SK-N-SH (cell line): ENCODE measurements around the gene NCBP3. TPM values are rescaled to one million over a fixed set of nuclear protein-coding genes. Genes with fewer than 3 reads are reported as not detected.

Experiments
- CTCF ChIA-PET: fragments of 300-600, 350-600 bp; formaldehyde crosslinking; extraction: SDS; loops from one replicate; lab custom pipeline; 2021; lab: Yijun Ruan, JAX
- POLR2A ChIA-PET: fragments of 350-600 bp; sonication (Branson Sonifier 250); formaldehyde crosslinking; extraction: SDS; loops from one replicate; lab custom pipeline; 2020; ENCODE audit warnings: antibody characterized with exemption, inconsistent platforms; lab: Yijun Ruan, JAX
- DNase-seq: peaks from one replicate; pipeline ENCODE4 v3.0.0; 2012
- H2AFZ ChIP-seq: fragments of 200-600 bp; sonication (generic); 2 replicates; pipeline ENCODE4 v1.8.1; 2016; ENCODE audit warnings: antibody characterized with exemption, mild to moderate bottlenecking, low read depth
- H3F3A ChIP-seq: fragments of 200-600 bp; sonication (generic); replicated peaks from 2 replicates; pipeline ENCODE3; 2016; ENCODE audit warnings: antibody characterized with exemption, mild to moderate bottlenecking; ENCODE audit not compliant: insufficient read depth
- H3K27ac ChIP-seq, 2 experiments: fragments of 200-500 bp in 1 of 2; fragments of 200-600 bp in 1 of 2; sonication (Bioruptor generic) in 1 of 2; sonication (generic), shearing (Covaris generic) in 1 of 2; 2 replicates each; pipeline versions ENCODE4 v1.5.1 to v1.6.1; 2014 to 2016; ENCODE audit warnings: low read depth in 2 of 2, inconsistent platforms in 1 of 2, low read length in 1 of 2, mild to moderate bottlenecking in 1 of 2, mixed read lengths in 1 of 2
- H3K27me3 ChIP-seq: fragments of 200-600 bp; sonication (generic), shearing (Covaris generic); 2 replicates; pipeline ENCODE4 v1.6.1; 2016; ENCODE audit warnings: mixed run types; ENCODE audit not compliant: insufficient read depth
- H3K36me3 ChIP-seq, 2 experiments: fragments of 200-500 bp in 1 of 2; fragments of 200-600 bp in 1 of 2; sonication (Bioruptor generic) in 1 of 2; sonication (generic) in 1 of 2; replicated peaks in 1 of 2; 2 replicates each; pipeline versions ENCODE3 to v1.5.1; 2014 to 2016; ENCODE audit warnings: low read length in 1 of 2, mild to moderate bottlenecking in 1 of 2; ENCODE audit not compliant: insufficient read depth in 2 of 2, control insufficient read depth in 1 of 2
- H3K4me1 ChIP-seq, 2 experiments: fragments of 200-500 bp in 1 of 2; fragments of 200-600 bp in 1 of 2; sonication (Bioruptor generic) in 1 of 2; sonication (generic), shearing (Covaris generic) in 1 of 2; 2 replicates each; pipeline versions ENCODE4 v1.5.1 to v1.6.1; 2014 to 2016; ENCODE audit warnings: low read depth in 1 of 2, low read length in 1 of 2, mixed run types in 1 of 2; ENCODE audit not compliant: insufficient read depth in 2 of 2, control insufficient read depth in 1 of 2
- H3K4me2 ChIP-seq: fragments of 200-600 bp; sonication (generic), shearing (Covaris generic); 2 replicates; pipeline ENCODE4 v1.6.1; 2017; ENCODE audit warnings: mixed run types
- H3K4me3 ChIP-seq, 2 experiments: fragments of 200-500 bp in 1 of 2; fragments of 200-600 bp in 1 of 2; sonication (Bioruptor generic) in 1 of 2; sonication (generic), shearing (Covaris generic) in 1 of 2; 2 replicates each; pipeline versions ENCODE4 v1.5.1 to v1.8.1; 2014 to 2016; ENCODE audit warnings: low read depth in 2 of 2, inconsistent platforms in 1 of 2, low read length in 1 of 2, mild to moderate bottlenecking in 1 of 2, mixed read lengths in 1 of 2, moderate library complexity in 1 of 2
- H3K79me2 ChIP-seq: fragments of 200-600 bp; sonication (generic); 2 replicates; pipeline ENCODE4 v1.8.1; 2017; ENCODE audit warnings: mild to moderate bottlenecking; ENCODE audit not compliant: insufficient read depth
- H3K9ac ChIP-seq: fragments of 200-600 bp; sonication (generic); 2 replicates; pipeline ENCODE4 v1.6.1; 2017; ENCODE audit warnings: mixed run types
- H3K9me2 ChIP-seq: fragments of 200-600 bp; sonication (generic); 2 replicates; pipeline ENCODE4 v1.6.1; 2017; ENCODE audit warnings: mixed run types
- H3K9me3 ChIP-seq: fragments of 200-600 bp; sonication (generic); 2 replicates; pipeline ENCODE4 v1.6.1; 2017; ENCODE audit warnings: mixed run types, mild to moderate bottlenecking, moderate library complexity
- H4K20me1 ChIP-seq: fragments of 200-600 bp; sonication (generic); 2 replicates; pipeline ENCODE4 v1.6.1; 2017; ENCODE audit warnings: mild to moderate bottlenecking, mixed run types; ENCODE audit not compliant: insufficient read depth
- FOSL2 ChIP-seq: IDR thresholded peaks from 2 replicates; pipeline ENCODE4 v1.4.0; 2012; ENCODE audit warnings: low read depth, mild to moderate bottlenecking, moderate library complexity, borderline replicate concordance
- FOXM1 ChIP-seq: IDR thresholded peaks from 2 replicates; pipeline ENCODE4 v1.4.0; 2012; ENCODE audit warnings: low read depth, mild to moderate bottlenecking
- MEF2A ChIP-seq: IDR thresholded peaks from 2 replicates; pipeline ENCODE4 v1.4.0; 2012; ENCODE audit warnings: low read depth, borderline replicate concordance
- RAD21 ChIP-seq: IDR thresholded peaks from 2 replicates; pipeline ENCODE4 v1.6.1; 2012; ENCODE audit warnings: mild to moderate bottlenecking, low read length
- YY1 ChIP-seq: IDR thresholded peaks from 2 replicates; pipeline ENCODE4 v1.4.0; 2012; ENCODE audit warnings: low read depth, mild to moderate bottlenecking
- WGBS: methylation state at CpG from one replicate; pipeline ENCODE4 v1.1.6; 2017; ENCODE audit warnings: low lambda C conversion rate; 5-methylcytosine and 5-hydroxymethylcytosine counted together
- polyA plus RNA-seq, 3 experiments: library from polyadenylated mRNA; depleted of rRNA; stranded (reverse); fragments of >200 nt; gene quantifications; 2 replicates each; pipeline ENCODE4 v1.2.3, GENCODE V29; 2012
- TF ChIP-seq, protein P1 (sequence below): IDR thresholded peaks from 2 replicates; pipeline ENCODE4 v1.4.0; 2012; ENCODE audit warnings: low read depth, borderline replicate concordance
- TF ChIP-seq, protein P2 (sequence below): fragments of 150-350 bp; IDR thresholded peaks from 2 replicates; pipeline ENCODE4 v1.6.1; 2016; ENCODE audit warnings: mild to moderate bottlenecking, low read depth, low read length
- TF ChIP-seq, protein P3 (sequence below): IDR thresholded peaks from 2 replicates; pipeline ENCODE4 v1.6.1; 2012; ENCODE audit warnings: mild to moderate bottlenecking, low read depth, low read length, moderate library complexity
- TF ChIP-seq, protein P4 (sequence below): fragments of 200-600 bp; sonication (generic); IDR thresholded peaks from 2 replicates; pipeline ENCODE4 v1.6.1; 2017; ENCODE audit warnings: antibody characterized with exemption, mild to moderate bottlenecking, moderate library complexity
- TF ChIP-seq, protein P5 (sequence below): IDR thresholded peaks from 2 replicates; pipeline ENCODE4 v1.4.0; 2012; ENCODE audit warnings: low read depth, borderline replicate concordance
- TF ChIP-seq, protein P6 (sequence below): IDR thresholded peaks from 2 replicates; pipeline ENCODE4; 2012

NCBP3 gene
- polyA plus RNA-seq, 1 of the 3 experiments (the other 2 are of a cell fraction): 6.5 TPM

DNA sequence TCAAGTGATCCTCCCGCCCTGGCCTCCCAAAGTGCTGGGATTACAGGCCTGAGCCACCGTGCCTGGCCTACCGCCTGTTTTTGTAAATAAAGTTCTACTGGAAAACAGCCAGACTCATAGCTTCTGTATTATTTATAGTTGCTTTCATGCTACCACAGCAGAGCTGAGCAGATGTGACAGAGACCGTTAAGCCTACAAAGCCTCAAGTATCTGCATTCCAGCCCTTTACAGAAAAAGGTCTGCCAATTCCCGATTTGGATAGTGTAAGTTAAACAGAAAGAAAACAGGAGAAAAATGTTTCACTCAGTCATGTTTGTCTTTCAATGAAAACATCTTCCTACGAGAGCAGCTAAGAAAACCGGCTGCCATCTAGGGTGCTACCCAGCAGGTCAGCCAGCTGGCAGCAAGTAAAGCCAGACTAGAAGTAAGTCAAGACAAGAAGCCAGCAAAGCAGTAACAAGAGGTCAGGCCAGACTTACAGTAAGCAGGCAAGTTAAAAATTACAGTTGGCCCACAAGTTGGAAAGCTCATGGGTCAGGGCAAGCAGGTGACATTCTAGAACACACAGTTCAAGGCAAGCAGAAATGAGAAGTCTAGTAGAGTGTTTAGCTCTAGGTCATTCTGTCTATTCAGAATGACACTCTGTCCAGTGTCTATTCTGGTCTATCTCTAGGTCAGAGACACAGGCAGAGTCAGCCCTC, 17.7 kb downstream of the NCBP3 start:
- H3F3A ChIP-seq: no peaks in the 10 kb centered on the region
- no peaks in the 10 kb centered on the region for H3K4me1 ChIP-seq
- H3K9me2 ChIP-seq: no peaks in the 10 kb centered on the region
- H3K9ac ChIP-seq: no peak overlapping the region
- WGBS: 83% methylated on average over 7 of the region's 7 CpGs
- no peak overlapping the region for H2AFZ ChIP-seq
- no peaks in the 10 kb centered on the region for H3K27me3 ChIP-seq
- H3K36me3 ChIP-seq: peaks cover 42 to 48% of the 10 kb centered on the region in 2 experiments
- no peak for DNase-seq
- no peak overlapping the region for H3K4me2 ChIP-seq
- TF ChIP-seq FOSL2: no peak
- TF ChIP-seq, protein P1, sequence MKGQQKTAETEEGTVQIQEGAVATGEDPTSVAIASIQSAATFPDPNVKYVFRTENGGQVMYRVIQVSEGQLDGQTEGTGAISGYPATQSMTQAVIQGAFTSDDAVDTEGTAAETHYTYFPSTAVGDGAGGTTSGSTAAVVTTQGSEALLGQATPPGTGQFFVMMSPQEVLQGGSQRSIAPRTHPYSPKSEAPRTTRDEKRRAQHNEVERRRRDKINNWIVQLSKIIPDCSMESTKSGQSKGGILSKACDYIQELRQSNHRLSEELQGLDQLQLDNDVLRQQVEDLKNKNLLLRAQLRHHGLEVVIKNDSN: no peak
- TF ChIP-seq, protein P2, sequence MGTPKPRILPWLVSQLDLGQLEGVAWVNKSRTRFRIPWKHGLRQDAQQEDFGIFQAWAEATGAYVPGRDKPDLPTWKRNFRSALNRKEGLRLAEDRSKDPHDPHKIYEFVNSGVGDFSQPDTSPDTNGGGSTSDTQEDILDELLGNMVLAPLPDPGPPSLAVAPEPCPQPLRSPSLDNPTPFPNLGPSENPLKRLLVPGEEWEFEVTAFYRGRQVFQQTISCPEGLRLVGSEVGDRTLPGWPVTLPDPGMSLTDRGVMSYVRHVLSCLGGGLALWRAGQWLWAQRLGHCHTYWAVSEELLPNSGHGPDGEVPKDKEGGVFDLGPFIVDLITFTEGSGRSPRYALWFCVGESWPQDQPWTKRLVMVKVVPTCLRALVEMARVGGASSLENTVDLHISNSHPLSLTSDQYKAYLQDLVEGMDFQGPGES: no peak
- TF ChIP-seq YY1: no peak
- no peak for TF ChIP-seq MEF2A
- no peak for TF ChIP-seq FOXM1
- TF ChIP-seq, protein P3, sequence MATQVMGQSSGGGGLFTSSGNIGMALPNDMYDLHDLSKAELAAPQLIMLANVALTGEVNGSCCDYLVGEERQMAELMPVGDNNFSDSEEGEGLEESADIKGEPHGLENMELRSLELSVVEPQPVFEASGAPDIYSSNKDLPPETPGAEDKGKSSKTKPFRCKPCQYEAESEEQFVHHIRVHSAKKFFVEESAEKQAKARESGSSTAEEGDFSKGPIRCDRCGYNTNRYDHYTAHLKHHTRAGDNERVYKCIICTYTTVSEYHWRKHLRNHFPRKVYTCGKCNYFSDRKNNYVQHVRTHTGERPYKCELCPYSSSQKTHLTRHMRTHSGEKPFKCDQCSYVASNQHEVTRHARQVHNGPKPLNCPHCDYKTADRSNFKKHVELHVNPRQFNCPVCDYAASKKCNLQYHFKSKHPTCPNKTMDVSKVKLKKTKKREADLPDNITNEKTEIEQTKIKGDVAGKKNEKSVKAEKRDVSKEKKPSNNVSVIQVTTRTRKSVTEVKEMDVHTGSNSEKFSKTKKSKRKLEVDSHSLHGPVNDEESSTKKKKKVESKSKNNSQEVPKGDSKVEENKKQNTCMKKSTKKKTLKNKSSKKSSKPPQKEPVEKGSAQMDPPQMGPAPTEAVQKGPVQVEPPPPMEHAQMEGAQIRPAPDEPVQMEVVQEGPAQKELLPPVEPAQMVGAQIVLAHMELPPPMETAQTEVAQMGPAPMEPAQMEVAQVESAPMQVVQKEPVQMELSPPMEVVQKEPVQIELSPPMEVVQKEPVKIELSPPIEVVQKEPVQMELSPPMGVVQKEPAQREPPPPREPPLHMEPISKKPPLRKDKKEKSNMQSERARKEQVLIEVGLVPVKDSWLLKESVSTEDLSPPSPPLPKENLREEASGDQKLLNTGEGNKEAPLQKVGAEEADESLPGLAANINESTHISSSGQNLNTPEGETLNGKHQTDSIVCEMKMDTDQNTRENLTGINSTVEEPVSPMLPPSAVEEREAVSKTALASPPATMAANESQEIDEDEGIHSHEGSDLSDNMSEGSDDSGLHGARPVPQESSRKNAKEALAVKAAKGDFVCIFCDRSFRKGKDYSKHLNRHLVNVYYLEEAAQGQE: no peak
- H4K20me1 ChIP-seq: no peaks in the 10 kb centered on the region
- H3K79me2 ChIP-seq: peaks cover 14% of the 10 kb centered on the region; the same call in 1 of the 2 replicates
- ChIA-PET POLR2A (interaction anchor here (1.1 kb wide), 1 partner anchor 13 kb away, joined by 3 read pairs; no protein-coding TSS in a partner anchor), CTCF (interaction anchor here (0.6 to 7.0 kb wide), 12 partner anchors 9 to 291 kb away, joined by 3 to 71 read pairs (median 7); partner anchors contain the start of genes ITGAE and NCBP3)
- peak overlapping the region in 1 of 2 experiments; percentile 19; a peak in 1 of 4 replicates for H3K27ac ChIP-seq
- no peaks in the 10 kb centered on the region for H3K9me3 ChIP-seq
- no peak overlapping the region for H3K4me3 ChIP-seq

DNA sequence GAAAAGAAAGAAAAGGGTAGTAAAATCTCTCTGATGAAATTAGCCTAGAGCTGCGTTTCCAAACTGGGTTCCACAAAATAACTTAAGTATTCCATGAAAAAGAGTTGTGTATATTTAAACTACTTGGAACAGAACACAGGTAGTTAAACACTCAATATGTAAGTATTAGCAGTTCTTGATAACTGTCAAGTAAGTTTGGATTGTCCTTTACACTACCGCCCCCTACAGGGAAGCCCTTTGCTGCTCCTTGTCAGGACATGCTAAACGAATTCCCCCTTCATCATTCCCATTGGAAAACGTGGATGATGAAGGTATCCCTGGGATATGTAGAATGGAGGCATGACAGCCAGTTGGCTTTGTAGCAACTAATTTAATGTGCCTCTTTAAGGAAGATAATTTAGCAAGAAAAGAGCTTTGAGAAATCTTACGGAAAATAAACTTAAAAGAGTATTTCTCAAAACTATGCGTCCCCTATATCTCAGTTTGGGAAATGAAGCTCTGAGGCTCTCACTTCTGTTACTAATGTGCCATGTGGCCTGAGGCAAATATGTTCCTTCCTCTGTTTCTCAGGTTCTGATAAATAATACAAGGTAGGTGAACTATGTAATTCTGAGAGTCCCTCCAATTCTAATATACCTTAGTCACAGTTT, 18.8 kb downstream of the NCBP3 start:
- Histone ChIP-seq H3K9me3 (no peaks in the 10 kb centered on the region), H3K9ac (no peak overlapping the region), H3K4me3 (no peak overlapping the region), H3F3A (no peaks in the 10 kb centered on the region), H3K36me3 (peaks cover 47 to 54% of the 10 kb centered on the region in 2 experiments), H3K4me2 (no peak overlapping the region), H3K4me1 (no peaks in the 10 kb centered on the region), H2AFZ (no peak overlapping the region), H3K79me2 (0 out of 2 replicates have a peak, but pooled peaks cover 9% of the 10 kb centered on the region), H3K27me3 (no peaks in the 10 kb centered on the region), H3K27ac (no peak overlapping the region), H3K9me2 (no peaks in the 10 kb centered on the region), H4K20me1 (no peaks in the 10 kb centered on the region)
- CTCF ChIA-PET: interaction anchor here (0.6 to 7.0 kb wide), 26 partner anchors 9 to 779 kb away, joined by 3 to 71 read pairs (median 4); partner anchors contain the start of genes HASPIN, ITGAE and NCBP3
- DNase-seq: peak; percentile 61
- POLR2A ChIA-PET: interaction anchor here (1.1 kb wide), 1 partner anchor 14 kb away, joined by 3 read pairs; no protein-coding TSS in a partner anchor
- WGBS: 59% methylated on average over 6 of the region's 6 CpGs
- TF ChIP-seq, protein P1: no peak
- peak; percentile 69 for TF ChIP-seq RAD21
- TF ChIP-seq, protein P4, sequence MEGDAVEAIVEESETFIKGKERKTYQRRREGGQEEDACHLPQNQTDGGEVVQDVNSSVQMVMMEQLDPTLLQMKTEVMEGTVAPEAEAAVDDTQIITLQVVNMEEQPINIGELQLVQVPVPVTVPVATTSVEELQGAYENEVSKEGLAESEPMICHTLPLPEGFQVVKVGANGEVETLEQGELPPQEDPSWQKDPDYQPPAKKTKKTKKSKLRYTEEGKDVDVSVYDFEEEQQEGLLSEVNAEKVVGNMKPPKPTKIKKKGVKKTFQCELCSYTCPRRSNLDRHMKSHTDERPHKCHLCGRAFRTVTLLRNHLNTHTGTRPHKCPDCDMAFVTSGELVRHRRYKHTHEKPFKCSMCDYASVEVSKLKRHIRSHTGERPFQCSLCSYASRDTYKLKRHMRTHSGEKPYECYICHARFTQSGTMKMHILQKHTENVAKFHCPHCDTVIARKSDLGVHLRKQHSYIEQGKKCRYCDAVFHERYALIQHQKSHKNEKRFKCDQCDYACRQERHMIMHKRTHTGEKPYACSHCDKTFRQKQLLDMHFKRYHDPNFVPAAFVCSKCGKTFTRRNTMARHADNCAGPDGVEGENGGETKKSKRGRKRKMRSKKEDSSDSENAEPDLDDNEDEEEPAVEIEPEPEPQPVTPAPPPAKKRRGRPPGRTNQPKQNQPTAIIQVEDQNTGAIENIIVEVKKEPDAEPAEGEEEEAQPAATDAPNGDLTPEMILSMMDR: peak; percentile 86
- TF ChIP-seq, protein P5, sequence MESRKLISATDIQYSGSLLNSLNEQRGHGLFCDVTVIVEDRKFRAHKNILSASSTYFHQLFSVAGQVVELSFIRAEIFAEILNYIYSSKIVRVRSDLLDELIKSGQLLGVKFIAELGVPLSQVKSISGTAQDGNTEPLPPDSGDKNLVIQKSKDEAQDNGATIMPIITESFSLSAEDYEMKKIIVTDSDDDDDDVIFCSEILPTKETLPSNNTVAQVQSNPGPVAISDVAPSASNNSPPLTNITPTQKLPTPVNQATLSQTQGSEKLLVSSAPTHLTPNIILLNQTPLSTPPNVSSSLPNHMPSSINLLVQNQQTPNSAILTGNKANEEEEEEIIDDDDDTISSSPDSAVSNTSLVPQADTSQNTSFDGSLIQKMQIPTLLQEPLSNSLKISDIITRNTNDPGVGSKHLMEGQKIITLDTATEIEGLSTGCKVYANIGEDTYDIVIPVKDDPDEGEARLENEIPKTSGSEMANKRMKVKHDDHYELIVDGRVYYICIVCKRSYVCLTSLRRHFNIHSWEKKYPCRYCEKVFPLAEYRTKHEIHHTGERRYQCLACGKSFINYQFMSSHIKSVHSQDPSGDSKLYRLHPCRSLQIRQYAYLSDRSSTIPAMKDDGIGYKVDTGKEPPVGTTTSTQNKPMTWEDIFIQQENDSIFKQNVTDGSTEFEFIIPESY: no peak
- TF ChIP-seq YY1: no peak
- TF ChIP-seq, protein P6, sequence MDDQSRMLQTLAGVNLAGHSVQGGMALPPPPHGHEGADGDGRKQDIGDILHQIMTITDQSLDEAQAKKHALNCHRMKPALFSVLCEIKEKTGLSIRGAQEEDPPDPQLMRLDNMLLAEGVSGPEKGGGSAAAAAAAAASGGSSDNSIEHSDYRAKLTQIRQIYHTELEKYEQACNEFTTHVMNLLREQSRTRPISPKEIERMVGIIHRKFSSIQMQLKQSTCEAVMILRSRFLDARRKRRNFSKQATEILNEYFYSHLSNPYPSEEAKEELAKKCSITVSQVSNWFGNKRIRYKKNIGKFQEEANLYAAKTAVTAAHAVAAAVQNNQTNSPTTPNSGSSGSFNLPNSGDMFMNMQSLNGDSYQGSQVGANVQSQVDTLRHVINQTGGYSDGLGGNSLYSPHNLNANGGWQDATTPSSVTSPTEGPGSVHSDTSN: no peak
